GM12878 (cell line): ENCODE measurements around the gene OLFML3. TPM values are rescaled to one million over a fixed set of nuclear protein-coding genes. Genes with fewer than 3 reads are reported as not detected.

ENCODE experiments used
- ATAC-seq: fragments of 200-7000 bp; cut with Tn5 transposase; 3 replicates; pipeline ENCODE4 v1.9.1; 2020; ENCODE audit warnings: mild to moderate bottlenecking, moderate library complexity
- BruUV-seq: library from RNA; stranded (reverse); fragments of 400-500 nt; replicated peaks from 2 replicates; lab custom pipeline; 2021; lab: Mats Ljungman, UMichigan
- CTCF ChIA-PET: fragments of 300-600 bp; sonication (Branson Sonifier 250); formaldehyde crosslinking; extraction: SDS; loops from one replicate; lab custom pipeline; 2021; ENCODE audit warnings: inconsistent platforms; lab: Yijun Ruan, JAX
- POLR2A ChIA-PET: fragments of 350-600 bp; formaldehyde crosslinking; extraction: SDS; loops from one replicate; lab custom pipeline; 2021; ENCODE audit warnings: inconsistent platforms; lab: Charles Lee
- RAD21 ChIA-PET: fragments of 300-600 bp; sonication (Branson Sonifier 250); formaldehyde crosslinking; loops from one replicate; lab custom pipeline; 2023; ENCODE audit warnings: antibody characterized with exemption; ENCODE audit not compliant: unreplicated experiment; lab: Charles Lee
- SMC1A ChIA-PET: fragments of 300-600 bp; sonication (Branson Sonifier 250); formaldehyde crosslinking; loops from one replicate; lab custom pipeline; 2023; ENCODE audit not compliant: unreplicated experiment, uncharacterized antibody; lab: Charles Lee
- DNase-seq: peaks from one replicate; pipeline ENCODE4 v3.0.0-alpha.2; 2011; ENCODE audit warnings: low read depth, low spot score
- FAIRE-seq: peaks from 3 replicates; lab custom pipeline; 2011; peaks lifted over from hg19 to GRCh38; lab: Jason Lieb, UNC
- H2AFZ ChIP-seq: 2 replicates; pipeline ENCODE4 v1.6.0; 2011; ENCODE audit warnings: low read depth, low read length, control low read depth; ENCODE audit not compliant: control insufficient read depth
- H3K27ac ChIP-seq: 2 replicates; pipeline ENCODE4 v1.5.1; 2011; ENCODE audit warnings: control low read depth; ENCODE audit not compliant: control insufficient read depth, insufficient read depth
- H3K27me3 ChIP-seq, 2 experiments: replicated peaks in 1 of 2; 2 replicates each; pipeline versions ENCODE4 v1.6.0 to v1.6.1; 2011; ENCODE audit warnings: low read length in 1 of 2; ENCODE audit not compliant: control insufficient read depth in 2 of 2, insufficient read depth in 2 of 2
- H3K36me3 ChIP-seq, 2 experiments: 2 replicates each; pipeline ENCODE4 v1.5.1; 2011; ENCODE audit warnings: low read length in 1 of 2; ENCODE audit not compliant: control insufficient read depth in 2 of 2, insufficient read depth in 2 of 2
- H3K4me1 ChIP-seq: 2 replicates; pipeline ENCODE4 v1.6.1; 2011; ENCODE audit warnings: mild to moderate bottlenecking, low read length, moderate library complexity, mixed read lengths; ENCODE audit not compliant: control insufficient read depth, insufficient read depth
- H3K4me2 ChIP-seq: 2 replicates; pipeline ENCODE4 v1.6.0; 2011; ENCODE audit warnings: control low read depth; ENCODE audit not compliant: control insufficient read depth, insufficient read depth
- H3K4me3 ChIP-seq: fragments of 200-600 bp; sonication (generic); 2 replicates; pipeline ENCODE4 v1.5.1; 2016
- H3K79me2 ChIP-seq: 2 replicates; pipeline ENCODE4 v1.6.0; 2011; ENCODE audit warnings: low read length; ENCODE audit not compliant: control insufficient read depth, insufficient read depth
- H3K9ac ChIP-seq: 2 replicates; pipeline ENCODE4 v1.8.0; 2011; ENCODE audit warnings: low read length, control low read depth, mixed read lengths; ENCODE audit not compliant: control insufficient read depth, insufficient read depth
- H3K9me3 ChIP-seq: replicated peaks from 3 replicates; pipeline ENCODE4 v1.5.1; 2011; ENCODE audit warnings: mild to moderate bottlenecking, low read length; ENCODE audit not compliant: control insufficient read depth, insufficient read depth
- H4K20me1 ChIP-seq: 2 replicates; pipeline ENCODE4 v1.6.0; 2011; ENCODE audit not compliant: control insufficient read depth, insufficient read depth
- EZH2 ChIP-seq: IDR thresholded peaks from 2 replicates; pipeline ENCODE4 v1.6.1; 2012; ENCODE audit warnings: low read depth, mild to moderate bottlenecking, control low read depth, inconsistent platforms, low read length, borderline replicate concordance; ENCODE audit not compliant: control insufficient read depth
- PAX5 ChIP-seq: IDR thresholded peaks from 2 replicates; pipeline ENCODE4 v1.6.1; 2011; ENCODE audit warnings: low read depth, low read length, borderline replicate concordance
- RUNX3 ChIP-seq: IDR thresholded peaks from 2 replicates; pipeline ENCODE4 v1.6.1; 2012; ENCODE audit warnings: low read length, inconsistent platforms
- ZNF274 ChIP-seq: IDR thresholded peaks from one replicate; pipeline ENCODE4 v1.8.0; 2011; ENCODE audit not compliant: insufficient read length, insufficient read depth
- WGBS: methylation state at CpG from one replicate; pipeline ENCODE4 v1.1.6; 2016; ENCODE audit warnings: low lambda C conversion rate; ENCODE audit not compliant: insufficient replicate concordance, insufficient coverage; ENCODE audit errors: missing lambda C conversion rate; 5-methylcytosine and 5-hydroxymethylcytosine counted together
- in situ Hi-C: fragments of 300-500 bp; cut with MboI; formaldehyde crosslinking; loops from 9 replicates; pipeline ENCODE4 v1.14.3; 2018; ENCODE audit warnings: mixed read lengths
- intact Hi-C: fragments of 100-400 bp; cut with micrococcal nuclease; formaldehyde crosslinking; loops from one replicate; pipeline ENCODE4 v1.14.2; 2022; ENCODE audit not compliant: unreplicated experiment
- polyA plus RNA-seq, 11 experiments: library from polyadenylated mRNA; depleted of rRNA in 4 of 11; unstranded in 6 of 11; stranded (reverse) in 5 of 11; fragments of >200 nt; fragmentation: Nextera tagmentation in 4 of 11; fragmentation: Illumina TruSeq in 1 of 11; extraction: Ambion mirVana in 4 of 11; extraction: Trizol in 1 of 11; gene quantifications; 1 replicate in 1 of 11; 2 replicates in 10 of 11; pipeline versions ENCODE4 v1.2.1 to v1.2.3, GENCODE V29; 2011 to 2016; ENCODE audit warnings: inconsistent platforms in 2 of 11, missing spikeins in 2 of 11, low read depth in 1 of 11
- total RNA-seq, 4 experiments: library from RNA; depleted of rRNA in 3 of 4; stranded (reverse); fragments of >200 nt in 3 of 4; fragmentation: Illumina TruSeq in 1 of 4; extraction: Trizol in 1 of 4; gene quantifications; 2 replicates each; pipeline versions ENCODE4 v1.2.1 to v1.2.3, GENCODE V29; 2013 to 2021
- TF ChIP-seq, protein P1 (sequence below): fragments of 450-650 bp; IDR thresholded peaks from 2 replicates; pipeline ENCODE4 v1.6.1; 2016; ENCODE audit warnings: mild to moderate bottlenecking, moderate library complexity, borderline replicate concordance
- TF ChIP-seq, protein P2 (sequence below): fragments of 450-650 bp; IDR thresholded peaks from 2 replicates; pipeline ENCODE4 v1.6.1; 2014; ENCODE audit warnings: mild to moderate bottlenecking

Gene OLFML3
- total and polyA plus RNA-seq, 10 of the 15 experiments (the other 5 are each of a cell fraction or from before 2014, with no cell fraction given): 0.03 TPM; not detected in 9

DNA sequence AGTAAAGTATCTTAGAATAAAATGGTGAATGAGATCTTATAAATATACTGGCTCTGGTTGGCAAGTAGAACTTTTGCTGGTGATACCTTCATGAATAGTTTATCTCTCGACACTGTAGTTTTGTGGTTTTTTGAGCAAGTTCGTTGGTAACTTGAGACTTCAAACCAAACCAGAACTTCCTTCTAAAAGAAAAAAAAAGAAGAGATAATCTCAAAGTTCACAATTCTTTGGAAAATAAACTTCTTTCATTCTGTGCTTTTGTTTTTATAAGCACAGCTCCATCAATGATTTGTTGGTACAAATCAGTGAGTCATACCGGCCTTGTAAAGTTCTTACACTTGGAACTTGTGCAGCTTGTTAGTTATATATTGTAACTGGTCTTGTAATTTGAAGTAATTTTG is 47.8 kb upstream of the OLFML3 start:
- TF ChIP-seq EZH2 (no peak), ZNF274 (no peak), RUNX3 (peak; percentile 45)
- TF ChIP-seq, all 136 proteins: peak for 1
- ChIA-PET POLR2A (interaction anchor here (1.0 to 5.4 kb wide), 15 partner anchors 8 to 173 kb away, joined by 3 to 65 read pairs (median 5); partner anchors contain the start of genes AP4B1, DCLRE1B and RSBN1), CTCF (interaction anchor here (1.4 to 6.1 kb wide), 14 partner anchors 9 to 351 kb away, joined by 4 to 44 read pairs (median 14); partner anchors contain the start of genes AP4B1 and DCLRE1B), RAD21 (interaction anchor here (0.8 to 4.9 kb wide), 14 partner anchors 9 to 120 kb away, joined by 3 to 46 read pairs (median 14); partner anchors contain the start of genes AP4B1, DCLRE1B and RSBN1), SMC1A (interaction anchor here (0.7 to 11.9 kb wide), 22 partner anchors 9 to 146 kb away, joined by 3 to 103 read pairs (median 6); partner anchors contain the start of genes AP4B1, DCLRE1B and OLFML3)
- Histone ChIP-seq H3K27ac (peak overlapping the region; percentile 97; the same call in 1 of the 2 replicates), H3K79me2 (peaks cover 70% of the 10 kb centered on the region), H3K27me3 (no peaks in the 10 kb centered on the region), H2AFZ (no peak overlapping the region), H3K4me3 (peak overlapping the region; percentile 78), H3K4me1 (peaks cover 4% of the 10 kb centered on the region), H3K36me3 (no peaks in the 10 kb centered on the region), H3K9ac (peak overlapping the region; percentile 37; the same call in 1 of the 2 replicates), H3K9me3 (no peaks in the 10 kb centered on the region; the same call in 2 of the 3 replicates), H3K4me2 (peak overlapping the region; percentile 64), H4K20me1 (no peaks in the 10 kb centered on the region)
- BruUV-seq: no TSS peak
- in situ Hi-C loops: no loop called here
- ATAC-seq (no peak), FAIRE-seq (no peak), DNase-seq (no peak)
- WGBS: 19% methylated on average over 3 of the region's 3 CpGs
- intact Hi-C loops: loop anchor here (5.0 kb wide), 1 partner anchor 94 kb away; no protein-coding TSS in a partner anchor

DNA sequence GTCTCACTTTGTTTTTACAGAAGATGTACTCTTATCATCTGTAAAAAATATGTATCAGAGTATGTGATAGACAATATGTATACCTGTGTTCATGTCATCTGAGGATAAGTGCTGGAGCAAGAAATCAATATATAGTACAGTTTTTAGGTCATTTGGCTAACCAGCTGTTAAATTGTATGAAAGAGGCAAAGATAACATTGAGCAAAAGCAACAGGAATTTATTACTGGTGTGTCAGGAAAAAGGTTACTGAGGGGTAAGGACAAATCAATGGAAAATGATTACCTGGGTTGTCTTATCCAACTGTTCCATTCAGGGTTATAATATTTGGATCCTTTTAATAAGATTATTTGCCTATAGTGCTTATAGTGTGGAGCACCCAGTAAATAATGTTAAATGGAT is 45.3 kb upstream of the OLFML3 start:
- FAIRE-seq: no peak
- peaks cover 91% of the 10 kb centered on the region for H3K79me2 ChIP-seq
- no peak overlapping the region for H2AFZ ChIP-seq
- no peaks in the 10 kb centered on the region for H3K36me3 ChIP-seq
- H3K4me2 ChIP-seq: no peak overlapping the region
- no peak overlapping the region for H3K27ac ChIP-seq
- CTCF ChIA-PET: interaction anchor here (0.6 to 1.8 kb wide), 4 partner anchors 12 to 98 kb away, joined by 3 to 5 read pairs (median 4); partner anchors contain the start of gene OLFML3
- TSS peak; percentile 9 for BruUV-seq
- in situ Hi-C loops (no loop called here), intact Hi-C loops (loop anchor here (5.0 kb wide), 1 partner anchor 97 kb away; no protein-coding TSS in a partner anchor)
- no peaks in the 10 kb centered on the region; the same call in 2 of the 3 replicates for H3K9me3 ChIP-seq
- RAD21 ChIA-PET: interaction anchor here (1.2 to 3.0 kb wide), 4 partner anchors 12 to 74 kb away, joined by 4 to 13 read pairs (median 5); no protein-coding TSS in a partner anchor
- DNase-seq: no peak
- ATAC-seq: no peak
- H3K27me3 ChIP-seq: no peaks in the 10 kb centered on the region
- H3K4me3 ChIP-seq: no peak overlapping the region
- no peak for TF ChIP-seq PAX5
- TF ChIP-seq, protein P1, sequence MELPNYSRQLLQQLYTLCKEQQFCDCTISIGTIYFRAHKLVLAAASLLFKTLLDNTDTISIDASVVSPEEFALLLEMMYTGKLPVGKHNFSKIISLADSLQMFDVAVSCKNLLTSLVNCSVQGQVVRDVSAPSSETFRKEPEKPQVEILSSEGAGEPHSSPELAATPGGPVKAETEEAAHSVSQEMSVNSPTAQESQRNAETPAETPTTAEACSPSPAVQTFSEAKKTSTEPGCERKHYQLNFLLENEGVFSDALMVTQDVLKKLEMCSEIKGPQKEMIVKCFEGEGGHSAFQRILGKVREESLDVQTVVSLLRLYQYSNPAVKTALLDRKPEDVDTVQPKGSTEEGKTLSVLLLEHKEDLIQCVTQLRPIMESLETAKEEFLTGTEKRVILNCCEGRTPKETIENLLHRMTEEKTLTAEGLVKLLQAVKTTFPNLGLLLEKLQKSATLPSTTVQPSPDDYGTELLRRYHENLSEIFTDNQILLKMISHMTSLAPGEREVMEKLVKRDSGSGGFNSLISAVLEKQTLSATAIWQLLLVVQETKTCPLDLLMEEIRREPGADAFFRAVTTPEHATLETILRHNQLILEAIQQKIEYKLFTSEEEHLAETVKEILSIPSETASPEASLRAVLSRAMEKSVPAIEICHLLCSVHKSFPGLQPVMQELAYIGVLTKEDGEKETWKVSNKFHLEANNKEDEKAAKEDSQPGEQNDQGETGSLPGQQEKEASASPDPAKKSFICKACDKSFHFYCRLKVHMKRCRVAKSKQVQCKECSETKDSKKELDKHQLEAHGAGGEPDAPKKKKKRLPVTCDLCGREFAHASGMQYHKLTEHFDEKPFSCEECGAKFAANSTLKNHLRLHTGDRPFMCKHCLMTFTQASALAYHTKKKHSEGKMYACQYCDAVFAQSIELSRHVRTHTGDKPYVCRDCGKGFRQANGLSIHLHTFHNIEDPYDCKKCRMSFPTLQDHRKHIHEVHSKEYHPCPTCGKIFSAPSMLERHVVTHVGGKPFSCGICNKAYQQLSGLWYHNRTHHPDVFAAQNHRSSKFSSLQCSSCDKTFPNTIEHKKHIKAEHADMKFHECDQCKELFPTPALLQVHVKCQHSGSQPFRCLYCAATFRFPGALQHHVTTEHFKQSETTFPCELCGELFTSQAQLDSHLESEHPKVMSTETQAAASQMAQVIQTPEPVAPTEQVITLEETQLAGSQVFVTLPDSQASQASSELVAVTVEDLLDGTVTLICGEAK: no peak
- TF ChIP-seq, protein P2, sequence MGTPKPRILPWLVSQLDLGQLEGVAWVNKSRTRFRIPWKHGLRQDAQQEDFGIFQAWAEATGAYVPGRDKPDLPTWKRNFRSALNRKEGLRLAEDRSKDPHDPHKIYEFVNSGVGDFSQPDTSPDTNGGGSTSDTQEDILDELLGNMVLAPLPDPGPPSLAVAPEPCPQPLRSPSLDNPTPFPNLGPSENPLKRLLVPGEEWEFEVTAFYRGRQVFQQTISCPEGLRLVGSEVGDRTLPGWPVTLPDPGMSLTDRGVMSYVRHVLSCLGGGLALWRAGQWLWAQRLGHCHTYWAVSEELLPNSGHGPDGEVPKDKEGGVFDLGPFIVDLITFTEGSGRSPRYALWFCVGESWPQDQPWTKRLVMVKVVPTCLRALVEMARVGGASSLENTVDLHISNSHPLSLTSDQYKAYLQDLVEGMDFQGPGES: no peak
- POLR2A ChIA-PET: interaction anchor here (0.6 to 2.4 kb wide), 3 partner anchors 8 to 122 kb away, joined by 3 to 12 read pairs (median 4); partner anchors contain the start of gene RSBN1
- SMC1A ChIA-PET: interaction anchor here (0.6 to 11.9 kb wide), 7 partner anchors 14 to 230 kb away, joined by 4 to 99 read pairs (median 5); no protein-coding TSS in a partner anchor
- no peak overlapping the region for H3K9ac ChIP-seq
- H3K4me1 ChIP-seq: no peaks in the 10 kb centered on the region
- H4K20me1 ChIP-seq: no peaks in the 10 kb centered on the region
